Body of pancreas (tissue), 4 donors: ENCODE measurements around the gene IBA57.

Source experiments
- CTCF ChIP-seq, 7 experiments: fragments of 450-650 bp in 4 of 7; fragments of 200-600 bp in 3 of 7; sonication (generic) in 3 of 7; IDR thresholded peaks; one replicate each; pipeline ENCODE4 v1.5.1; 2016 to 2019; ENCODE audit warnings: antibody characterized with exemption in 7 of 7
- POLR2A ChIP-seq, 3 donors: fragments of 450-650 bp; IDR thresholded peaks; one replicate each; pipeline ENCODE4 v1.6.1; 2016; ENCODE audit warnings: antibody characterized with exemption in 3 of 3, mild to moderate bottlenecking in 2 of 3

DNA sequence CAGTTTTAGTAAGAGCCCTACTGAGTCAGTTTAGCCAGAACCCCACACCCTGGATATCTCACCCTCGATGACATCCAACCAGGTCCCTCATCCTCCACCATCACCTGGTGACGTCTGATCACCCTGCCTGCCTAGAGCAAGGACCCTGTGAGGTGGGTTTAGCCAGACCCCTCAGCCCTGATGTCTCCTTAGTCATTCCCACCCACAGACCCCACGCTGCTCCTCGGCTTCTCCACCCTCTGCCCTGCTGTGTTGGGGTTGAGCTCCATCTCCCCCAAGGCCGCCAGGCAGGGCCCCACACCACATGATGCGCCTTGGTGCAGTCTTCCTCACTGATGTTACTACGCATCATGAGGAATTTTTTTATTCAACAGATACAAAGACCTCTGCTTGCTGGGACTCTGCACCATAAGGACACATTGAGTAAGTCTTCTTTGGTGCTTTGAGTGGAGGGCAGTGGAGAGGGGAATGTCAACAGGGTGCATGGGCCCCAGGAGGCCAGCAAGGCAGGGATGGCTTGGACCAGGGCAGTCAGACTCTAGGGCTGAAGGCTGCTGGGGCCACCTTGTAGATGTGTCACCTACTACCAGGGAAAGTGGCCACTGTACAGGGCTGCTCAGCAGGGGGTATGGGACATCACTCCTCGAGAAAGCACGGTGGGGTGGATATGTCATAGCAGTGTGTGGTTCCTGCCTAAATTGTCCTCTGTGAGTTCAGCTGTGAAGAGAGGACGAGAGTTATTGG lies 1.7 kb upstream of the IBA57 start:
- TF ChIP-seq CTCF (IDR thresholded peaks at IDR 0.05) (no peak), POLR2A (IDR thresholded peaks at IDR 0.05) (no peak)
